HepG2 (cell line): ENCODE measurements around the gene HDAC4. TPM values are rescaled to one million over a fixed set of nuclear protein-coding genes. Genes with fewer than 3 reads are reported as not detected.

ENCODE experiments used
- ATAC-seq: fragments of 200-7000 bp; cut with Tn5 transposase; 3 replicates; pipeline ENCODE4 v1.9.1; 2020; ENCODE audit warnings: mild to moderate bottlenecking, moderate library complexity
- BruUV-seq: library from RNA; stranded (reverse); fragments of 400-500 nt; replicated peaks from 2 replicates; lab custom pipeline; 2021; lab: Mats Ljungman, UMichigan
- CTCF ChIA-PET: fragments of 300-600 bp; formaldehyde crosslinking; extraction: SDS; loops from one replicate; lab custom pipeline; 2021; ENCODE audit warnings: low total read pairs, inconsistent platforms, low intra/inter-chr PET ratio; lab: Yijun Ruan, JAX
- POLR2A ChIA-PET: fragments of 350-600 bp; sonication (Branson Sonifier 250); formaldehyde crosslinking; loops from one replicate; lab custom pipeline; 2020; ENCODE audit warnings: antibody characterized with exemption, inconsistent platforms; lab: Yijun Ruan, JAX
- DNase-seq: peaks from one replicate; pipeline ENCODE4 v3.0.0-alpha.2; 2015; ENCODE audit warnings: low spot score
- FAIRE-seq: peaks from 3 replicates; lab custom pipeline; 2011; peaks lifted over from hg19 to GRCh38; lab: Jason Lieb, UNC
- H2AFZ ChIP-seq: one replicate; pipeline ENCODE4 v1.6.1; 2011; ENCODE audit warnings: low read length, inconsistent platforms
- H3K27ac ChIP-seq: fragments of 300-600 bp; 3 replicates; pipeline ENCODE4 v1.8.0; 2011; ENCODE audit warnings: mixed run types, mild to moderate bottlenecking, mixed read lengths, low read length, inconsistent platforms; ENCODE audit not compliant: insufficient read depth; ENCODE audit errors: extremely low read length
- H3K27me3 ChIP-seq, 2 experiments: fragments of 200-600 bp in 1 of 2; 2 replicates in 1 of 2; 3 replicates in 1 of 2; pipeline versions ENCODE4 v1.6.0 to v1.8.0; 2011; ENCODE audit warnings: low read length in 2 of 2, mild to moderate bottlenecking in 2 of 2, moderate library complexity in 2 of 2, inconsistent platforms in 1 of 2; ENCODE audit not compliant: insufficient read depth in 2 of 2, control insufficient read depth in 1 of 2
- H3K36me3 ChIP-seq, 2 experiments: fragments of 200-600 bp in 1 of 2; replicated peaks in 1 of 2; 2 replicates in 1 of 2; 3 replicates in 1 of 2; pipeline versions ENCODE4 v1.5.1 to v1.8.0; 2011; ENCODE audit warnings: low read length in 2 of 2, inconsistent platforms in 1 of 2; ENCODE audit not compliant: insufficient read depth in 2 of 2, control insufficient read depth in 1 of 2
- H3K4me1 ChIP-seq: 2 replicates; pipeline ENCODE4 v1.5.1; 2012; ENCODE audit warnings: low read length, inconsistent platforms; ENCODE audit not compliant: insufficient read depth
- H3K4me2 ChIP-seq: 2 replicates; pipeline ENCODE4 v1.6.0; 2011; ENCODE audit warnings: low read depth, low read length, inconsistent platforms
- H3K4me3 ChIP-seq, 3 experiments: fragments of 200-600 bp in 1 of 3; sonication (generic), shearing (Covaris generic) in 1 of 3; replicated peaks in 1 of 3; 2 replicates each; pipeline ENCODE4 v1.5.1; 2011 to 2016; ENCODE audit warnings: low read length in 3 of 3, inconsistent platforms in 2 of 3, low read depth in 2 of 3, mild to moderate bottlenecking in 2 of 3, control low read depth in 1 of 3, mixed read lengths in 1 of 3; ENCODE audit not compliant: insufficient read depth in 1 of 3
- H3K79me2 ChIP-seq: one replicate; pipeline ENCODE4 v1.6.1; 2011; ENCODE audit warnings: low read length, inconsistent platforms; ENCODE audit not compliant: insufficient read depth
- H3K9ac ChIP-seq: 2 replicates; pipeline ENCODE4 v1.6.0; 2011; ENCODE audit warnings: mild to moderate bottlenecking, low read depth, low read length, inconsistent platforms; ENCODE audit not compliant: insufficient read depth
- H3K9me3 ChIP-seq: 2 replicates; pipeline ENCODE4 v1.5.1; 2012; ENCODE audit warnings: mild to moderate bottlenecking, low read length
- H4K20me1 ChIP-seq: 2 replicates; pipeline ENCODE4 v1.6.0; 2011; ENCODE audit warnings: inconsistent platforms, mild to moderate bottlenecking, low read length, moderate library complexity; ENCODE audit not compliant: insufficient read depth
- ATF2 ChIP-seq: sonication (generic); formaldehyde crosslinking; IDR thresholded peaks from 2 replicates; pipeline ENCODE4 v1.4.0; 2020; ENCODE audit warnings: missing genetic modification reagents
- BATF2 ChIP-seq: sonication (generic); formaldehyde crosslinking; IDR thresholded peaks from 2 replicates; pipeline ENCODE4 v1.8.0; 2022; ENCODE audit warnings: mild to moderate bottlenecking, missing genetic modification reagents, moderate library complexity
- CBFB ChIP-seq: sonication (generic); formaldehyde crosslinking; IDR thresholded peaks from 2 replicates; pipeline ENCODE4 v1.4.0; 2020; ENCODE audit warnings: missing genetic modification reagents
- CHD4 ChIP-seq: fragments of 200-600 bp; sonication (generic); IDR thresholded peaks from 2 replicates; pipeline ENCODE4 v1.7.0; 2017; ENCODE audit warnings: mild to moderate bottlenecking, low read length, borderline replicate concordance
- DRAP1 ChIP-seq: IDR thresholded peaks from 2 replicates; pipeline ENCODE4 v1.6.1; 2016; ENCODE audit warnings: missing genetic modification reagents, missing compliant biosample characterization
- EZH2 ChIP-seq: conservative IDR thresholded peaks from 2 replicates; pipeline ENCODE4 v1.6.1; 2012; ENCODE audit warnings: mild to moderate bottlenecking, low read depth, low read length, moderate library complexity
- GATAD1 ChIP-seq: IDR thresholded peaks from 2 replicates; pipeline ENCODE4 v1.6.1; 2016; ENCODE audit warnings: missing genetic modification reagents, missing compliant biosample characterization
- KDM2A ChIP-seq: sonication (generic); formaldehyde crosslinking; IDR thresholded peaks from 2 replicates; pipeline ENCODE4 v1.4.0; 2020; ENCODE audit warnings: low read depth, missing genetic modification reagents, borderline replicate concordance
- MXD1 ChIP-seq: sonication (generic); formaldehyde crosslinking; IDR thresholded peaks from 2 replicates; pipeline ENCODE4 v1.4.0; 2020; ENCODE audit warnings: mild to moderate bottlenecking, missing genetic modification reagents
- NFIB ChIP-seq: sonication (generic); formaldehyde crosslinking; IDR thresholded peaks from 2 replicates; pipeline ENCODE4 v1.9.0; 2021; ENCODE audit warnings: missing genetic modification reagents, mild to moderate bottlenecking, borderline replicate concordance
- POLR2AphosphoS2 ChIP-seq: IDR thresholded peaks from 2 replicates; pipeline ENCODE4 v1.6.1; 2011; ENCODE audit warnings: low read depth, low read length, improper control_type of control experiment
- ZNF17 ChIP-seq: sonication (generic); formaldehyde crosslinking; IDR thresholded peaks from 2 replicates; pipeline ENCODE4 v1.5.0; 2020; ENCODE audit warnings: mild to moderate bottlenecking, missing genetic modification reagents
- ZNF18 ChIP-seq: sonication (generic); formaldehyde crosslinking; IDR thresholded peaks from 2 replicates; pipeline ENCODE4 v1.8.0; 2022; ENCODE audit warnings: mild to moderate bottlenecking, missing genetic modification reagents; ENCODE audit not compliant: insufficient replicate concordance
- ZNF253 ChIP-seq: sonication (generic); formaldehyde crosslinking; IDR thresholded peaks from 2 replicates; pipeline ENCODE4 v1.8.0; 2022; ENCODE audit warnings: mild to moderate bottlenecking, missing genetic modification reagents, borderline replicate concordance
- ZNF30 ChIP-seq: sonication (generic); formaldehyde crosslinking; IDR thresholded peaks from 2 replicates; pipeline ENCODE4 v1.5.0; 2020; ENCODE audit warnings: mild to moderate bottlenecking, missing genetic modification reagents
- ZNF572 ChIP-seq: sonication (generic); formaldehyde crosslinking; IDR thresholded peaks from 2 replicates; pipeline ENCODE4 v1.5.1; 2020; ENCODE audit warnings: mild to moderate bottlenecking, missing genetic modification reagents
- WGBS: methylation state at CpG from one replicate; pipeline ENCODE4 v1.1.6; 2017; ENCODE audit warnings: low lambda C conversion rate; 5-methylcytosine and 5-hydroxymethylcytosine counted together
- in situ Hi-C: cut with HindIII; loops from 2 replicates; pipeline ENCODE4 v1.10.0; 2017; ENCODE audit warnings: low pct_unique_long_range_greater_than_20kb; ENCODE audit not compliant: extremely low pct_ligation_motif_present
- intact Hi-C: fragments of 100-400 bp; cut with micrococcal nuclease; formaldehyde crosslinking; loops from one replicate; pipeline ENCODE4 v1.10.0; 2022; ENCODE audit not compliant: unreplicated experiment
- polyA plus RNA-seq, 8 experiments: library from polyadenylated mRNA; depleted of rRNA in 3 of 8; stranded (reverse) in 7 of 8; unstranded in 1 of 8; fragments of >200 nt; fragmentation: Illumina TruSeq in 4 of 8; extraction: Trizol in 4 of 8; gene quantifications; 2 replicates each; pipeline versions ENCODE4 v1.2.1 to v1.2.3, GENCODE V29; 2011 to 2016; ENCODE audit warnings: low read depth in 4 of 8, missing spikeins in 1 of 8, mixed read lengths in 1 of 8; ENCODE audit not compliant: insufficient read depth in 1 of 8
- total RNA-seq, 5 experiments: library from RNA; depleted of rRNA; stranded (reverse); fragments of >200 nt; fragmentation: Illumina TruSeq; extraction: Trizol; gene quantifications; 2 replicates each; pipeline ENCODE4 v1.2.3, GENCODE V29; 2016; ENCODE audit warnings: low read depth in 1 of 5

The HDAC4 gene
- total and polyA plus RNA-seq, 2 of the 13 experiments (the other 11 are each of a cell fraction or from before 2014, with no cell fraction given), result 10.1 to 11.5 TPM

- TF ChIP-seq DRAP1 (CRISPR knock-in tag) (no peak), EZH2 (no peak), CBFB (CRISPR knock-in tag) (no peak)
These were observed 233.7 kb downstream of the HDAC4 start (continued) for GRCh38 chr2:239167011-239167673.

- Histone ChIP-seq H3K4me2 (no peak overlapping the region), H3K4me3 (no peak overlapping the region), H3K36me3 (peaks cover 11 to 34% of the 10 kb centered on the region in 2 experiments), H3K9me3 (peaks cover 4% of the 10 kb centered on the region), H4K20me1 (no peaks in the 10 kb centered on the region), H3K79me2 (no peaks in the 10 kb centered on the region), H3K27me3 (no peaks in the 10 kb centered on the region), H2AFZ (no peak overlapping the region), H3K4me1 (no peaks in the 10 kb centered on the region), H3K9ac (no peak overlapping the region), H3K27ac (no peak overlapping the region)
- POLR2A ChIA-PET, result no interaction called here
- DNase-seq (no peak), ATAC-seq (no peak), FAIRE-seq (no peak)
- CTCF ChIA-PET, result no interaction called here
- intact Hi-C loops, result no loop called here
- no TSS peak for BruUV-seq
- in situ Hi-C loops, result no loop called here
- 88% methylated on average over 16 of the region's 17 CpGs for WGBS
- TF ChIP-seq ZNF17, result no peak
- no peak for TF ChIP-seq ATF2
- no peak for TF ChIP-seq POLR2AphosphoS2
- TF ChIP-seq ZNF30 (CRISPR knock-in tag), result no peak
- no peak for TF ChIP-seq GATAD1 (CRISPR knock-in tag)
- no peak for TF ChIP-seq ZNF253 (CRISPR knock-in tag)
- no peak for TF ChIP-seq NFIB (CRISPR knock-in tag)
- TF ChIP-seq ZNF18 (CRISPR knock-in tag), result no peak
- no peak for TF ChIP-seq KDM2A (CRISPR knock-in tag)
- no peak for TF ChIP-seq ZNF572 (CRISPR knock-in tag)
- TF ChIP-seq CHD4, result no peak
- TF ChIP-seq BATF2 (CRISPR knock-in tag), result no peak
- TF ChIP-seq MXD1 (CRISPR knock-in tag), result no peak
These were observed 234.5 kb downstream of the HDAC4 start for GRCh38 chr2:239166201-239166834.
